ENCODE results near the gene FMO3.

FMO3 gene

GRCh38 chr1:171117085-171117484 is 26.4 kb downstream of the FMO3 start:
- no peak for DNase-seq

GRCh38 chr1:171119648-171120047 is 28.9 kb downstream of the FMO3 start:
- no peak for DNase-seq

- DNase-seq = no peak
Measured at GRCh38 chr1:171122299-171122698, 31.6 kb downstream of the FMO3 start.

GRCh38 chr1:171122893-171123292 is 32.2 kb downstream of the FMO3 start:
- DNase-seq = no peak

GRCh38 chr1:171126504-171126903 is 35.8 kb downstream of the FMO3 start:
- no peak for DNase-seq

- DNase-seq = no peak
Measured at GRCh38 chr1:171127099-171127498, 36.4 kb downstream of the FMO3 start.

- peak; percentile 93 for DNase-seq
Measured at GRCh38 chr1:171127501-171127900, 36.8 kb downstream of the FMO3 start.

GRCh38 chr1:171128463-171128862 is 37.8 kb downstream of the FMO3 start:
- DNase-seq = no peak

GRCh38 chr1:171134204-171134923 is 43.7 kb downstream of the FMO3 start:
- DNase-seq = peak; percentile 79

- no peak for DNase-seq
Measured at GRCh38 chr1:171137580-171137979, 46.9 kb downstream of the FMO3 start.

- no peak for DNase-seq
Measured at GRCh38 chr1:171138980-171139379, 48.3 kb downstream of the FMO3 start.

GRCh38 chr1:171139890-171140289 is 49.2 kb downstream of the FMO3 start:
- DNase-seq = no peak

GRCh38 chr1:171140401-171140800 is 49.7 kb downstream of the FMO3 start:
- DNase-seq = no peak

GRCh38 chr1:171140956-171141687 is 50.4 kb downstream of the FMO3 start:
- DNase-seq = no peak

- peak; percentile 91 for DNase-seq
Measured at GRCh38 chr1:171141688-171142415, 51.1 kb downstream of the FMO3 start.

GRCh38 chr1:171142416-171143385 is 52.0 kb downstream of the FMO3 start:
- DNase-seq = peak; percentile 49

- no peak for DNase-seq
Measured at GRCh38 chr1:171150156-171150555, 59.5 kb downstream of the FMO3 start.

- DNase-seq = peak; percentile 33
Measured at GRCh38 chr1:171152549-171152948, 61.8 kb downstream of the FMO3 start.

GRCh38 chr1:171155484-171155883 is 64.8 kb downstream of the FMO3 start:
- no peak for DNase-seq

GRCh38 chr1:171158096-171158495 is 67.4 kb downstream of the FMO3 start:
- peak; percentile 34 for DNase-seq

- DNase-seq = no peak
Measured at GRCh38 chr1:171158551-171158950, 67.8 kb downstream of the FMO3 start.

GRCh38 chr1:171159148-171159547 is 68.4 kb downstream of the FMO3 start:
- no peak for DNase-seq
